ENCODE results near the gene RPS15A.

DNA sequence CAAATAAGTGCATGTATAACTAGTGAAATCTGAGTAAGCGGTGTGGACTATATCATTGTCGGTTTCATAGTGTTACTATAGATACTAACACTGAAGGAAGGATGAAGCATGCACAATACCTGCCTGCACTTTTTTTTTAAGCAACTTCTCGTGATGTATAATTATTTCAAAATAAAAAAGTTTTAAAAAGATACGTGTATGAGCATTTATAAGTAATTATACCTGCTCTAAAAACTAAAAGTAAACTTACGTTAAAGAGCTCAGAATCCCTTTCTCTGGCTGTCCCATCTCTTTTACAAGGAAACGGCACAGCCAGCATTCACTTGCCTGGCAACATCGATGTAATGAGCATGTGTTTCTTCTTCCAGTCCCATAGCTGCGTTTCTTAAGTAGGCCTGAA lies 42.5 kb upstream of the RPS15A start:
- TF ChIP-seq, protein P1, sequence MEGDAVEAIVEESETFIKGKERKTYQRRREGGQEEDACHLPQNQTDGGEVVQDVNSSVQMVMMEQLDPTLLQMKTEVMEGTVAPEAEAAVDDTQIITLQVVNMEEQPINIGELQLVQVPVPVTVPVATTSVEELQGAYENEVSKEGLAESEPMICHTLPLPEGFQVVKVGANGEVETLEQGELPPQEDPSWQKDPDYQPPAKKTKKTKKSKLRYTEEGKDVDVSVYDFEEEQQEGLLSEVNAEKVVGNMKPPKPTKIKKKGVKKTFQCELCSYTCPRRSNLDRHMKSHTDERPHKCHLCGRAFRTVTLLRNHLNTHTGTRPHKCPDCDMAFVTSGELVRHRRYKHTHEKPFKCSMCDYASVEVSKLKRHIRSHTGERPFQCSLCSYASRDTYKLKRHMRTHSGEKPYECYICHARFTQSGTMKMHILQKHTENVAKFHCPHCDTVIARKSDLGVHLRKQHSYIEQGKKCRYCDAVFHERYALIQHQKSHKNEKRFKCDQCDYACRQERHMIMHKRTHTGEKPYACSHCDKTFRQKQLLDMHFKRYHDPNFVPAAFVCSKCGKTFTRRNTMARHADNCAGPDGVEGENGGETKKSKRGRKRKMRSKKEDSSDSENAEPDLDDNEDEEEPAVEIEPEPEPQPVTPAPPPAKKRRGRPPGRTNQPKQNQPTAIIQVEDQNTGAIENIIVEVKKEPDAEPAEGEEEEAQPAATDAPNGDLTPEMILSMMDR (IDR thresholded peaks at IDR 0.05), result no peak
- TF ChIP-seq POLR2AphosphoS5 (IDR thresholded peaks at IDR 0.05), result no peak

All from prostate gland (tissue), 2 donors.